B cell (primary cell): Measurements from ENCODE around the gene SFTPB. TPM values are rescaled to one million over a fixed set of nuclear protein-coding genes. Genes with fewer than 3 reads are reported as not detected.

Source experiments
- ATAC-seq: fragments of 200-7000 bp; cut with Tn5 transposase; one replicate; pipeline ENCODE4 v1.10.0; 2021; ENCODE audit warnings: low read depth, mild to moderate bottlenecking, moderate number of reproducible peaks, moderate library complexity
- CTCF ChIA-PET: fragments of 350-600 bp; sonication (Branson Sonifier 250); formaldehyde crosslinking; loops from one replicate; lab custom pipeline; 2021; ENCODE audit warnings: antibody characterized with exemption, inconsistent platforms; lab: Charles Lee
- POLR2A ChIA-PET: fragments of 350-600 bp; sonication (Branson Sonifier 250); formaldehyde crosslinking; loops from one replicate; lab custom pipeline; 2021; ENCODE audit warnings: antibody characterized with exemption; lab: Charles Lee
- DNase-seq: peaks from one replicate; pipeline ENCODE4 v3.0.0; 2013
- H2AFZ ChIP-seq: 2 replicates; pipeline ENCODE4 v1.6.1; 2012; ENCODE audit warnings: mild to moderate bottlenecking, low read depth, low read length; ENCODE audit not compliant: insufficient read depth, poor library complexity, severe bottlenecking
- H3K27ac ChIP-seq, 2 donors: 1 replicate in 1 of 2; 2 replicates in 1 of 2; pipeline ENCODE4 v1.5.1; 2012 to 2013; ENCODE audit warnings: low read length in 2 of 2, mild to moderate bottlenecking in 2 of 2, moderate library complexity in 1 of 2
- H3K27me3 ChIP-seq, 4 experiments: fragments of 200-600 bp in 1 of 4; sonication (generic) in 1 of 4; replicated peaks in 1 of 4; 1 replicate in 2 of 4; 2 replicates in 2 of 4; pipeline versions ENCODE4 v1.6.1 to v1.7.0; 2013 to 2016; ENCODE audit warnings: low read length in 3 of 4, mild to moderate bottlenecking in 2 of 4, mixed read lengths in 1 of 4, moderate library complexity in 1 of 4; ENCODE audit not compliant: insufficient read depth in 4 of 4, control insufficient read depth in 3 of 4; ENCODE audit errors: control extremely low read depth in 1 of 4
- H3K36me3 ChIP-seq, 2 experiments: replicated peaks in 1 of 2; 1 replicate in 1 of 2; 2 replicates in 1 of 2; pipeline versions ENCODE4 v1.6.1 to v1.7.1; 2013; ENCODE audit warnings: low read length in 1 of 2; ENCODE audit not compliant: insufficient read depth in 2 of 2, control insufficient read depth in 1 of 2; ENCODE audit errors: control extremely low read depth in 1 of 2, extremely low read depth in 1 of 2
- H3K4me1 ChIP-seq, 2 donors: fragments of 200-600 bp in 1 of 2; sonication (generic) in 1 of 2; 1 replicate in 1 of 2; 2 replicates in 1 of 2; pipeline versions ENCODE4 v1.5.1 to v1.6.1; 2013 to 2017; ENCODE audit warnings: low read length in 2 of 2; ENCODE audit not compliant: control insufficient read depth in 2 of 2, insufficient read depth in 2 of 2
- H3K4me2 ChIP-seq: replicated peaks from 2 replicates; pipeline ENCODE3; 2012; ENCODE audit warnings: mild to moderate bottlenecking, low read depth, low read length; ENCODE audit not compliant: poor library complexity, severe bottlenecking
- H3K4me3 ChIP-seq, 5 experiments: fragments of 200-600 bp in 1 of 5; sonication (generic) in 1 of 5; 1 replicate in 3 of 5; 2 replicates in 2 of 5; pipeline versions ENCODE4 v1.5.1 to v1.7.0; 2011 to 2016; ENCODE audit warnings: low read length in 4 of 5, mild to moderate bottlenecking in 4 of 5, low read depth in 2 of 5, control low read depth in 1 of 5, moderate library complexity in 1 of 5; ENCODE audit not compliant: insufficient read depth in 1 of 5; ENCODE audit errors: control extremely low read depth in 1 of 5, extremely low read depth in 1 of 5
- H3K79me2 ChIP-seq: fragments of 200-600 bp; sonication (generic); one replicate; pipeline ENCODE4 v1.6.0; 2016; ENCODE audit warnings: low read length; ENCODE audit not compliant: control insufficient read depth, insufficient read depth
- H3K9ac ChIP-seq: fragments of 200-600 bp; sonication (generic); 2 replicates; pipeline ENCODE4 v1.6.1; 2017; ENCODE audit warnings: mild to moderate bottlenecking, low read length, moderate library complexity
- H3K9me3 ChIP-seq, 3 donors: one replicate each; pipeline versions ENCODE4 v1.6.1 to v1.7.1; 2013; ENCODE audit warnings: low read length in 2 of 3; ENCODE audit not compliant: control insufficient read depth in 2 of 3, insufficient read depth in 1 of 3; ENCODE audit errors: control extremely low read depth in 1 of 3
- H4K20me1 ChIP-seq: 2 replicates; pipeline ENCODE4 v1.6.0; 2012; ENCODE audit warnings: mild to moderate bottlenecking, low read length; ENCODE audit not compliant: insufficient read depth, control insufficient read depth, poor library complexity, severe bottlenecking
- H3K27ac Mint-ChIP-seq: one replicate; pipeline ENCODE4 v1.8.0; 2021; ENCODE audit warnings: mixed read lengths
- H3K27me3 Mint-ChIP-seq: one replicate; pipeline ENCODE4 v1.8.0; 2021; ENCODE audit warnings: mixed read lengths
- H3K4me1 Mint-ChIP-seq: one replicate; pipeline ENCODE4 v1.8.0; 2021; ENCODE audit warnings: mixed read lengths
- H3K4me3 Mint-ChIP-seq: one replicate; pipeline ENCODE4 v1.8.0; 2021; ENCODE audit warnings: mixed read lengths
- H3K9me3 Mint-ChIP-seq: one replicate; pipeline ENCODE4 v1.8.0; 2022; ENCODE audit warnings: mixed read lengths; ENCODE audit not compliant: insufficient read depth
- EZH2 ChIP-seq: IDR thresholded peaks from 2 replicates; pipeline ENCODE4 v1.6.1; 2012; ENCODE audit warnings: borderline replicate concordance, low read depth, mild to moderate bottlenecking, moderate library complexity, low read length; ENCODE audit not compliant: insufficient read depth, poor library complexity, severe bottlenecking
- WGBS: methylation state at CpG from one replicate; pipeline ENCODE4 v1.1.5; 2013; ENCODE audit warnings: missing lambda C conversion rate; ENCODE audit not compliant: insufficient coverage; 5-methylcytosine and 5-hydroxymethylcytosine counted together
- intact Hi-C: fragments of 100-400 bp; cut with micrococcal nuclease; formaldehyde crosslinking; loops from one replicate; pipeline ENCODE4 v1.10.0; 2022
- polyA plus RNA-seq: library from polyadenylated mRNA; depleted of rRNA; stranded (reverse); fragments of >200 nt; gene quantifications from 2 replicates; pipeline ENCODE4 v1.2.3, GENCODE V29; 2012
- total RNA-seq, 2 donors: library from RNA; stranded (reverse); fragments of 120-200 nt in 1 of 2; gene quantifications; 1 replicate in 1 of 2; 2 replicates in 1 of 2; pipeline versions ENCODE4 v1.2.3 to v1.2.4, GENCODE V29; 2013 to 2022
- TF ChIP-seq, protein P1 (sequence below): fragments of 200-600 bp; IDR thresholded peaks from one replicate; pipeline ENCODE4 v1.8.0; 2022; ENCODE audit warnings: antibody characterized with exemption, mild to moderate bottlenecking

SFTPB gene
- total and polyA plus RNA-seq, 2 donors (not counting 1 experiment from before 2014, with no cell fraction given) = not detected

DNA sequence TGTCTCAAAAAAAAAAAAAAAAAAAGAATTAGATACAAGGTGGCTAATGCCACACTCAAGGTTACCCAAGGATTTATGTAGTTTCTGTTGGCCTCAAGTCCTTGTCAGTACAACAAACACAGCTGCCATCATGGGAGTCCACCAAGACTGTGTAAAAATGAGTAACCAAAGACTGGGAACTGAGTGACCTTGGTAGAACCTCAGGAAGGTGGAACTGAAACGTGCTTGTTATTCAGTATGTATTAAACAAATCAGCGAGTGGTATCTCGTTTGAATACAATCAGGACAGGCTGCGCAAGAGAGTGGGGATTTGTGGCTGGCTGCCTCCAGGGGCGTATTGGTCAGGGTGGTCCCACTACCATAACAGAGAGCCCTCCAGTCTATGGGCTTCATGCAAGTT lies 1.6 kb upstream of the SFTPB start:
- ATAC-seq (peak; percentile 36), DNase-seq (no peak)
- CTCF ChIA-PET = interaction anchor here (0.9 to 1.0 kb wide), 2 partner anchors 38 to 40 kb away, joined by 3 to 5 read pairs; no protein-coding TSS in a partner anchor
- intact Hi-C loops = no loop called here
- Mint-ChIP-seq H3K27ac (no peak overlapping the region), H3K4me3 (peak overlapping the region; percentile 21), H3K9me3 (no peaks in the 10 kb centered on the region), H3K4me1 (peaks cover 13% of the 10 kb centered on the region), H3K27me3 (no peaks in the 10 kb centered on the region)
- Histone ChIP-seq H3K27me3 (peaks cover 0 to 2% (median 0%) of the 10 kb centered on the region in 4 experiments), H2AFZ (no peak overlapping the region), H3K27ac (no peak overlapping the region), H3K4me3 (no peak overlapping the region), H3K36me3 (no peaks in the 10 kb centered on the region), H3K4me1 (peaks cover 5 to 6% of the 10 kb centered on the region in 2 donors), H3K9me3 (no peaks in the 10 kb centered on the region), H3K79me2 (no peaks in the 10 kb centered on the region), H3K9ac (no peak overlapping the region), H4K20me1 (no peaks in the 10 kb centered on the region), H3K4me2 (peak overlapping the region; percentile 23)
- TF ChIP-seq EZH2 = no peak
- TF ChIP-seq, protein P1, sequence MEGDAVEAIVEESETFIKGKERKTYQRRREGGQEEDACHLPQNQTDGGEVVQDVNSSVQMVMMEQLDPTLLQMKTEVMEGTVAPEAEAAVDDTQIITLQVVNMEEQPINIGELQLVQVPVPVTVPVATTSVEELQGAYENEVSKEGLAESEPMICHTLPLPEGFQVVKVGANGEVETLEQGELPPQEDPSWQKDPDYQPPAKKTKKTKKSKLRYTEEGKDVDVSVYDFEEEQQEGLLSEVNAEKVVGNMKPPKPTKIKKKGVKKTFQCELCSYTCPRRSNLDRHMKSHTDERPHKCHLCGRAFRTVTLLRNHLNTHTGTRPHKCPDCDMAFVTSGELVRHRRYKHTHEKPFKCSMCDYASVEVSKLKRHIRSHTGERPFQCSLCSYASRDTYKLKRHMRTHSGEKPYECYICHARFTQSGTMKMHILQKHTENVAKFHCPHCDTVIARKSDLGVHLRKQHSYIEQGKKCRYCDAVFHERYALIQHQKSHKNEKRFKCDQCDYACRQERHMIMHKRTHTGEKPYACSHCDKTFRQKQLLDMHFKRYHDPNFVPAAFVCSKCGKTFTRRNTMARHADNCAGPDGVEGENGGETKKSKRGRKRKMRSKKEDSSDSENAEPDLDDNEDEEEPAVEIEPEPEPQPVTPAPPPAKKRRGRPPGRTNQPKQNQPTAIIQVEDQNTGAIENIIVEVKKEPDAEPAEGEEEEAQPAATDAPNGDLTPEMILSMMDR = no peak
- POLR2A ChIA-PET = interaction anchor here (0.6 to 0.7 kb wide), 2 partner anchors 22 to 312 kb away, joined by 3 to 5 read pairs; no protein-coding TSS in a partner anchor
- 59% methylated on average over 4 of the region's 5 CpGs for WGBS

DNA sequence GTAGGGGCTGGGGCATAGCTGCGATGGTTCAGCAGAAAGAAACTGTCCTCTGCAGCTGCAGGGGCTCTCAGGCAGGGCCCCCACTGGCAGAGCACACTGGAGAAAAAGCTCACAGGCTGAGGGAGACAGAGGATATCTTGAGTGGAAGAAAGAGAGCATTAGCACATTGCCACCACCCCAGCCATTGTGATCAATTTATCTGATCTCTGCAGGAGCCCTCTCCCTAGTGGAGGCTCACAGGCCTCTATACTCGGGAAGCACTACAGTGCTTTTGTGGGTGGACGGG lies 801 bp upstream of the SFTPB start:
- H3K27ac ChIP-seq = no peak overlapping the region
- ChIA-PET POLR2A (interaction anchor here (0.6 kb wide), 1 partner anchor 313 kb away, joined by 5 read pairs; no protein-coding TSS in a partner anchor), CTCF (interaction anchor here (0.9 kb wide), 1 partner anchor 41 kb away, joined by 3 read pairs; no protein-coding TSS in a partner anchor)
- DNase-seq (no peak), ATAC-seq (no peak)
- Mint-ChIP-seq H3K27ac (no peak overlapping the region), H3K4me3 (no peak overlapping the region), H3K4me1 (peaks cover 13% of the 10 kb centered on the region), H3K27me3 (no peaks in the 10 kb centered on the region), H3K9me3 (no peaks in the 10 kb centered on the region)
- no peaks in the 10 kb centered on the region for H3K79me2 ChIP-seq
- no peak overlapping the region for H3K4me2 ChIP-seq
- intact Hi-C loops = no loop called here
- peaks cover 0 to 2% (median 0%) of the 10 kb centered on the region in 4 experiments for H3K27me3 ChIP-seq
- peaks cover 5 to 6% of the 10 kb centered on the region in 2 donors for H3K4me1 ChIP-seq
- H4K20me1 ChIP-seq = no peaks in the 10 kb centered on the region
- no peaks in the 10 kb centered on the region for H3K9me3 ChIP-seq
- no peak overlapping the region for H3K9ac ChIP-seq
- no peak overlapping the region for H2AFZ ChIP-seq
- no peak overlapping the region for H3K4me3 ChIP-seq
- WGBS = 0% methylated on average over 1 of the region's 3 CpGs
- no peaks in the 10 kb centered on the region for H3K36me3 ChIP-seq
- TF ChIP-seq, protein P1 = no peak
- TF ChIP-seq EZH2 = no peak
